Caco-2 (cell line): ENCODE data around the gene C13orf42. TPM values are rescaled to one million over a fixed set of nuclear protein-coding genes. Genes with fewer than 3 reads are reported as not detected.

Experiments
- BruUV-seq: library from RNA; stranded (reverse); fragments of 400-500 nt; replicated peaks from 2 replicates; lab custom pipeline; 2021; lab: Mats Ljungman, UMichigan
- CTCF ChIA-PET: fragments of 300-600 bp; sonication (Branson Sonifier 250); formaldehyde crosslinking; loops from one replicate; lab custom pipeline; 2022; ENCODE audit warnings: antibody characterized with exemption; lab: Charles Lee
- POLR2A ChIA-PET: fragments of 300-600 bp; sonication (Branson Sonifier 250); formaldehyde crosslinking; loops from one replicate; lab custom pipeline; 2022; ENCODE audit warnings: antibody characterized with exemption; lab: Charles Lee
- DNase-seq, 2 experiments: peaks; one replicate each; pipeline versions ENCODE4 v3.0.0 to v3.0.0-alpha.2; 2020 to 2022
- H3K27me3 ChIP-seq: replicated peaks from 2 replicates; pipeline ENCODE4 v1.6.0; 2011; ENCODE audit warnings: low read length; ENCODE audit not compliant: control insufficient read depth, insufficient read depth
- H3K36me3 ChIP-seq: 2 replicates; pipeline ENCODE4 v1.5.1; 2011; ENCODE audit warnings: low read length; ENCODE audit not compliant: control insufficient read depth, insufficient read depth
- H3K4me1 ChIP-seq: fragments of 250-450 bp; sonication (Bioruptor Pico); 2 replicates; pipeline ENCODE4 v1.5.1; 2020; ENCODE audit warnings: mild to moderate bottlenecking
- H3K4me3 ChIP-seq: 2 replicates; pipeline ENCODE4 v1.5.1; 2011; ENCODE audit warnings: low read depth, mild to moderate bottlenecking, control low read depth, low read length
- H3K9me3 ChIP-seq: fragments of 250-450 bp; sonication (Bioruptor Pico); 2 replicates; pipeline ENCODE4 v1.5.1; 2020; ENCODE audit warnings: mild to moderate bottlenecking, moderate library complexity
- H3K27ac Mint-ChIP-seq: one replicate; pipeline ENCODE4 v1.8.0; 2022; ENCODE audit warnings: mixed read lengths; ENCODE audit not compliant: unreplicated experiment
- H3K27me3 Mint-ChIP-seq: one replicate; pipeline ENCODE4 v1.8.0; 2022; ENCODE audit warnings: mixed read lengths; ENCODE audit not compliant: insufficient read depth, unreplicated experiment
- H3K36me3 Mint-ChIP-seq: one replicate; pipeline ENCODE4 v1.8.0; 2022; ENCODE audit warnings: mild to moderate bottlenecking, mixed read lengths; ENCODE audit not compliant: insufficient read depth, unreplicated experiment
- H3K4me1 Mint-ChIP-seq: one replicate; pipeline ENCODE4 v1.8.0; 2022; ENCODE audit warnings: low read depth, mixed read lengths; ENCODE audit not compliant: unreplicated experiment
- H3K4me3 Mint-ChIP-seq: one replicate; pipeline ENCODE4 v1.8.0; 2022; ENCODE audit warnings: mild to moderate bottlenecking, moderate library complexity, mixed read lengths; ENCODE audit not compliant: unreplicated experiment
- H3K9me3 Mint-ChIP-seq: one replicate; pipeline ENCODE4 v1.8.0; 2022; ENCODE audit warnings: mixed read lengths; ENCODE audit not compliant: unreplicated experiment
- CTCF ChIP-seq, 2 experiments: fragments of 200-600 bp in 1 of 2; IDR thresholded peaks; 1 replicate in 1 of 2; 2 replicates in 1 of 2; pipeline versions ENCODE4 v1.5.1 to v1.8.0; 2011 to 2022; ENCODE audit warnings: antibody characterized with exemption in 1 of 2, control low read depth in 1 of 2, inconsistent platforms in 1 of 2, low read depth in 1 of 2, low read length in 1 of 2, mild to moderate bottlenecking in 1 of 2, moderate library complexity in 1 of 2; ENCODE audit not compliant: insufficient read depth in 1 of 2, severe bottlenecking in 1 of 2, unreplicated experiment in 1 of 2
- intact Hi-C: fragments of 100-400 bp; cut with micrococcal nuclease; formaldehyde crosslinking; loops from one replicate; pipeline ENCODE4 v1.10.0; 2022; ENCODE audit not compliant: unreplicated experiment
- total RNA-seq: library from RNA; stranded (reverse); gene quantifications from 2 replicates; pipeline ENCODE4 v1.2.3, GENCODE V29; 2022

Gene C13orf42
- total RNA-seq, 1 experiment from 2014 or later: not detected

GRCh38 chr13:51065372-51066090 is 45.5 kb downstream of the C13orf42 start:
- H3K4me1 ChIP-seq: no peaks in the 10 kb centered on the region
- Mint-ChIP-seq H3K36me3 (no peaks in the 10 kb centered on the region), H3K9me3 (no peaks in the 10 kb centered on the region), H3K4me1 (no peaks in the 10 kb centered on the region), H3K27me3 (no peaks in the 10 kb centered on the region), H3K4me3 (no peak overlapping the region), H3K27ac (no peak overlapping the region)
- no peaks in the 10 kb centered on the region for H3K9me3 ChIP-seq
- H3K27me3 ChIP-seq: no peaks in the 10 kb centered on the region
- no peak for DNase-seq
- H3K4me3 ChIP-seq: no peak overlapping the region
- intact Hi-C loops: no loop called here
- H3K36me3 ChIP-seq: no peaks in the 10 kb centered on the region
- ChIA-PET CTCF (no interaction called here), POLR2A (no interaction called here)
- TF ChIP-seq CTCF (IDR thresholded peaks at IDR 0.05; ENCODE audit: insufficient read depth in 1 of 2, low read depth in 1 of 2, low read length in 1 of 2, severe bottlenecking in 1 of 2, unreplicated experiment in 1 of 2): no peak
- no TSS peak for BruUV-seq

GRCh38 chr13:51064753-51065152 is 46.3 kb downstream of the C13orf42 start:
- Histone ChIP-seq H3K4me1 (no peaks in the 10 kb centered on the region), H3K9me3 (no peaks in the 10 kb centered on the region), H3K27me3 (no peaks in the 10 kb centered on the region), H3K36me3 (no peaks in the 10 kb centered on the region), H3K4me3 (no peak overlapping the region)
- BruUV-seq: no TSS peak
- intact Hi-C loops: no loop called here
- TF ChIP-seq CTCF (IDR thresholded peaks at IDR 0.05; ENCODE audit: insufficient read depth in 1 of 2, low read depth in 1 of 2, low read length in 1 of 2, severe bottlenecking in 1 of 2, unreplicated experiment in 1 of 2): no peak
- POLR2A ChIA-PET: no interaction called here
- no peak overlapping the region for H3K4me3 Mint-ChIP-seq
- no peak for DNase-seq
- H3K27ac Mint-ChIP-seq: no peak overlapping the region
- no peaks in the 10 kb centered on the region for H3K9me3 Mint-ChIP-seq
- H3K36me3 Mint-ChIP-seq: no peaks in the 10 kb centered on the region
- CTCF ChIA-PET: no interaction called here
- no peaks in the 10 kb centered on the region for H3K4me1 Mint-ChIP-seq
- no peaks in the 10 kb centered on the region for H3K27me3 Mint-ChIP-seq

- Mint-ChIP-seq H3K4me3 (no peak overlapping the region), H3K27ac (no peak overlapping the region), H3K27me3 (no peaks in the 10 kb centered on the region), H3K9me3 (no peaks in the 10 kb centered on the region), H3K36me3 (no peaks in the 10 kb centered on the region), H3K4me1 (no peaks in the 10 kb centered on the region)
- no peaks in the 10 kb centered on the region for H3K9me3 ChIP-seq
- intact Hi-C loops: no loop called here
- no peak for TF ChIP-seq CTCF (IDR thresholded peaks at IDR 0.05; ENCODE audit: insufficient read depth in 1 of 2, low read depth in 1 of 2, low read length in 1 of 2, severe bottlenecking in 1 of 2, unreplicated experiment in 1 of 2)
- CTCF ChIA-PET: no interaction called here
- BruUV-seq: no TSS peak
- no peaks in the 10 kb centered on the region for H3K36me3 ChIP-seq
- no peak overlapping the region for H3K4me3 ChIP-seq
- H3K4me1 ChIP-seq: no peaks in the 10 kb centered on the region
- H3K27me3 ChIP-seq: no peaks in the 10 kb centered on the region
- POLR2A ChIA-PET: no interaction called here
- DNase-seq: no peak
Measured at GRCh38 chr13:51063909-51064308, 47.2 kb downstream of the C13orf42 start.
